ENCODE data around the gene SPAST. TPM values are rescaled to one million over a fixed set of nuclear protein-coding genes. Genes with fewer than 3 reads are reported as not detected.
"Not testable (repeated sequence)": the region's sequence is repeated elsewhere in the genome, so short reads cannot be mapped to it uniquely, and the experiment has no call there.

Gene SPAST
- total RNA-seq, 2 donors from 2014 or later = 6.7 to 9.0 TPM

- Histone ChIP-seq H3K36me3 (peaks cover 19% of the 10 kb centered on the region), H3K27ac (no peak overlapping the region), H3K9me3 (no peaks in the 10 kb centered on the region), H3K27me3 (no peaks in the 10 kb centered on the region), H3K4me3 (no peak overlapping the region), H3K4me1 (no peaks in the 10 kb centered on the region)
- DNase-seq (ENCODE audit: low spot score) = no peak
- TF ChIP-seq CTCF (IDR thresholded peaks at IDR 0.05) = no peak
These were observed 72.7 kb downstream of the SPAST start for GRCh38 chr2:32136097-32136496.

GRCh38 chr2:32151544-32151943 is 88.2 kb downstream of the SPAST start:
- not testable (repeated sequence) for H3K27ac ChIP-seq; DNase-seq (ENCODE audit: low spot score); H3K9me3 ChIP-seq; H3K36me3 ChIP-seq; H3K27me3 ChIP-seq; H3K4me3 ChIP-seq; H3K4me1 ChIP-seq

- Histone ChIP-seq H3K27me3 (no peaks in the 10 kb centered on the region), H3K4me1 (peaks cover 0 to 2% of the 10 kb centered on the region in 2 donors), H3K27ac (no peak overlapping the region), H3K9me3 (no peaks in the 10 kb centered on the region), H3K4me3 (no peak overlapping the region), H3K36me3 (no peaks in the 10 kb centered on the region)
- no peak for DNase-seq (ENCODE audit: low spot score)
- TF ChIP-seq CTCF (IDR thresholded peaks at IDR 0.05) = no peak
These were observed 96.3 kb downstream of the SPAST start for GRCh38 chr2:32159678-32160077.

GRCh38 chr2:32161296-32161695 is 97.9 kb downstream of the SPAST start:
- H3K27me3 ChIP-seq = no peaks in the 10 kb centered on the region
- peaks cover 0 to 6% of the 10 kb centered on the region in 2 donors for H3K4me1 ChIP-seq
- H3K4me3 ChIP-seq = no peak overlapping the region
- H3K36me3 ChIP-seq = no peaks in the 10 kb centered on the region
- no peak for DNase-seq (ENCODE audit: low spot score)
- TF ChIP-seq CTCF (IDR thresholded peaks at IDR 0.05) = no peak
- no peak overlapping the region for H3K27ac ChIP-seq
- no peaks in the 10 kb centered on the region for H3K9me3 ChIP-seq

- H3K27ac ChIP-seq; DNase-seq (ENCODE audit: low spot score); H3K4me3 ChIP-seq; H3K27me3 ChIP-seq; H3K9me3 ChIP-seq; H3K36me3 ChIP-seq: not testable (repeated sequence)
- peaks cover 0 to 13% of the 10 kb centered on the region in 2 donors for H3K4me1 ChIP-seq
These were observed 100.9 kb downstream of the SPAST start for GRCh38 chr2:32164254-32164653.

GRCh38 chr2:32165027-32165347 is 101.6 kb downstream of the SPAST start:
- Histone ChIP-seq H3K27ac (peak overlapping the region; percentile 89 to 94), H3K4me3 (peak overlapping the region; percentile 89), H3K4me1 (peaks cover 0 to 13% of the 10 kb centered on the region in 2 donors)
- H3K9me3 ChIP-seq; DNase-seq (ENCODE audit: low spot score); H3K36me3 ChIP-seq; H3K27me3 ChIP-seq: not testable (repeated sequence)

GRCh38 chr2:32166115-32166574 is 102.8 kb downstream of the SPAST start:
- no peaks in the 10 kb centered on the region for H3K9me3 ChIP-seq
- H3K36me3 ChIP-seq = no peaks in the 10 kb centered on the region
- peaks cover 0 to 13% of the 10 kb centered on the region in 2 donors for H3K4me1 ChIP-seq
- H3K27ac ChIP-seq = peak overlapping the region; percentile 89 to 94
- no peak for DNase-seq (ENCODE audit: low spot score)
- H3K4me3 ChIP-seq = peak overlapping the region; percentile 89
- no peak for TF ChIP-seq CTCF (IDR thresholded peaks at IDR 0.05)
- H3K27me3 ChIP-seq = no peaks in the 10 kb centered on the region
